ENCODE data around the gene CALN1.
"Not testable (repeated sequence)": the region's sequence is repeated elsewhere in the genome, so short reads cannot be mapped to it uniquely, and the experiment has no call there.

Gene CALN1

DNA sequence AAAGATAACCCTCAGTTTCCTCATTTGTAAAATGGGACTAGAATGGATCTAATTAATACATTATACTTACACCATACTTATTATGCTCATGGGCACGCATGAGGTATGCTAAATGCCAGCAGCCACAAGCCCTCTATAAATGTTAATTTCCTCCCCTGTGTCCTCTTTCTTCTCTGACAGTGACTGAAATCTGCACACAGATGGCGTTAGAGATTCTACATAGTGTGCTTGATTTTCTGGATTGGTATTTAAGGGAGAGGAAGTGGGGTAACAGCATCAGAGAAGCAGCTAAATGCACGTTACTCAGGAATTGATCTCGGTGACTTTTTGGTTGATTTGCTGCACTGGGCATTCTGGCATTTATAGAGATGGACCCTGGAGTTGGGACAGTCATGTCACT lies 568.5 kb downstream of the CALN1 start:
- no peaks in the 10 kb centered on the region for H3K36me3 ChIP-seq (ENCODE audit: insufficient read depth, low read length)
- no peak overlapping the region for H3K9ac ChIP-seq (ENCODE audit: low read depth, low read length)
- peaks cover 10% of the 10 kb centered on the region; the same call in 1 of the 2 replicates for H3K4me1 ChIP-seq (ENCODE audit: insufficient read depth, low read length)
- WGBS = 76% methylated on average over 4 of the region's 4 CpGs
- H3K4me3 ChIP-seq (ENCODE audit: low read length) = no peak overlapping the region
- H3K9me3 ChIP-seq (ENCODE audit: insufficient read depth, low read depth, low read length) = no peaks in the 10 kb centered on the region
- H3K27ac ChIP-seq (ENCODE audit: low read depth, low read length) = no peak overlapping the region
- no peaks in the 10 kb centered on the region for H3K27me3 ChIP-seq (ENCODE audit: insufficient read depth, low read length)

GRCh38 chr7:71842786-71843185 lies 569.4 kb downstream of the CALN1 start:
- Histone ChIP-seq H3K27ac (ENCODE audit: low read depth, low read length) (no peak overlapping the region), H3K27me3 (ENCODE audit: insufficient read depth, low read length) (no peaks in the 10 kb centered on the region), H3K9me3 (ENCODE audit: insufficient read depth, low read depth, low read length) (no peaks in the 10 kb centered on the region), H3K9ac (ENCODE audit: low read depth, low read length) (no peak overlapping the region), H3K4me3 (ENCODE audit: low read length) (no peak overlapping the region), H3K4me1 (ENCODE audit: insufficient read depth, low read length) (peaks cover 10% of the 10 kb centered on the region; the same call in 1 of the 2 replicates), H3K36me3 (ENCODE audit: insufficient read depth, low read length) (no peaks in the 10 kb centered on the region)
- 94% methylated on average over 2 of the region's 3 CpGs for WGBS

- Histone ChIP-seq H3K4me1 (ENCODE audit: insufficient read depth, low read length) (peaks cover 10% of the 10 kb centered on the region; the same call in 1 of the 2 replicates), H3K27ac (ENCODE audit: low read depth, low read length) (no peak overlapping the region), H3K9ac (ENCODE audit: low read depth, low read length) (no peak overlapping the region), H3K9me3 (ENCODE audit: insufficient read depth, low read depth, low read length) (no peaks in the 10 kb centered on the region), H3K27me3 (ENCODE audit: insufficient read depth, low read length) (no peaks in the 10 kb centered on the region), H3K4me3 (ENCODE audit: low read length) (no peak overlapping the region), H3K36me3 (ENCODE audit: insufficient read depth, low read length) (no peaks in the 10 kb centered on the region)
- WGBS = 72% methylated on average over 6 of the region's 6 CpGs
Measured at GRCh38 chr7:71842381-71842780, 569.8 kb downstream of the CALN1 start.

DNA sequence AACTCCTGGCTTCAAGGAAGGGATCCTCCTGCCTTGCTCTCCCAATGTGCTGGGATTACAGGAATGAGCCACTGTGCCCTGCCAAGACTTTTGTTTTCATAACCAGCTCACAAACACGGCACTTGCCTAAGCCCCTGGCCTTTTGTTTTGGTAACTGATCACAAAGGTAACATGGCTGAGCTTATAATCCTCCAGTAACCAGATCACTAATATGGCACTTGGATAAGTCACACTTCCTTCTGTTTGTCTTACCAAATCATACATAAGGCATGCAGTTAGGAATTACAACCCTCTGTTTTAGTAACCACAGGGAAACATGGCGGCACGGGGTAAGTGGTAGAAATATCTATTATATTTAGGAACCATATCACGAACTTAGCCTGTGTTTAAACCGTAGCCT lies 577.1 kb downstream of the CALN1 start:
- Histone ChIP-seq H3K9me3 (ENCODE audit: insufficient read depth, low read depth, low read length) (no peaks in the 10 kb centered on the region), H3K4me1 (ENCODE audit: insufficient read depth, low read length) (no peaks in the 10 kb centered on the region), H3K9ac (ENCODE audit: low read depth, low read length) (no peak overlapping the region), H3K27ac (ENCODE audit: low read depth, low read length) (no peak overlapping the region), H3K36me3 (ENCODE audit: insufficient read depth, low read length) (no peaks in the 10 kb centered on the region), H3K4me3 (ENCODE audit: low read length) (no peak overlapping the region), H3K27me3 (ENCODE audit: insufficient read depth, low read length) (no peaks in the 10 kb centered on the region)
- 91% methylated on average over 5 of the region's 5 CpGs for WGBS

- WGBS = 70% methylated on average over 3 of the region's 3 CpGs
- Histone ChIP-seq H3K9me3 (ENCODE audit: insufficient read depth, low read depth, low read length) (no peaks in the 10 kb centered on the region), H3K27ac (ENCODE audit: low read depth, low read length) (no peak overlapping the region), H3K9ac (ENCODE audit: low read depth, low read length) (no peak overlapping the region), H3K36me3 (ENCODE audit: insufficient read depth, low read length) (no peaks in the 10 kb centered on the region), H3K4me3 (ENCODE audit: low read length) (no peak overlapping the region), H3K27me3 (ENCODE audit: insufficient read depth, low read length) (no peaks in the 10 kb centered on the region), H3K4me1 (ENCODE audit: insufficient read depth, low read length) (peaks cover 7% of the 10 kb centered on the region; the same call in 1 of the 2 replicates)
Measured at GRCh38 chr7:71829515-71829914, 582.6 kb downstream of the CALN1 start.

DNA sequence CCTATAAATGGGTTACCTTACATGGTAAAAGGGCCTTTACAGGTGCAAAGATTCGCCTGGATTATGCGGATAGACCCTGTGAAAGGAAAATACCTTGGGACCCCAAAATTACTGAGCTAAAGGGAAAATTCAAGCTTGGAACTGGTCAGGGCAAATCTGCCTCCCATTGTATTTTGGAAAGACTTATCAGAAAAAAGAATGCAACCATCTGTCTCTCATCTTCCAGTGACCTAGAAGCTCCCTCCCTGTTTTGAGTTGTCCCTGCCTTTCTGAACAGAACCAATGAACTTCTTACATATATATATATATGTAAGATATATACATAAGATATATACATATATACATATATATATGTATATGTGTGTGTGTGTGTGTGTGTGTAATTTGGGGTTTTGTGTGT lies 583.8 kb downstream of the CALN1 start:
- Histone ChIP-seq H3K9ac (ENCODE audit: low read depth, low read length) (no peak overlapping the region), H3K27me3 (ENCODE audit: insufficient read depth, low read length) (no peaks in the 10 kb centered on the region), H3K4me3 (ENCODE audit: low read length) (no peak overlapping the region), H3K4me1 (ENCODE audit: insufficient read depth, low read length) (peaks cover 10% of the 10 kb centered on the region; the same call in 1 of the 2 replicates), H3K9me3 (ENCODE audit: insufficient read depth, low read depth, low read length) (no peaks in the 10 kb centered on the region), H3K36me3 (ENCODE audit: insufficient read depth, low read length) (no peaks in the 10 kb centered on the region), H3K27ac (ENCODE audit: low read depth, low read length) (no peak overlapping the region)
- 94% methylated on average over 2 of the region's 2 CpGs for WGBS

- 90% methylated on average over 3 of the region's 3 CpGs for WGBS
- Histone ChIP-seq H3K4me1 (ENCODE audit: insufficient read depth, low read length) (peaks cover 10% of the 10 kb centered on the region; the same call in 1 of the 2 replicates), H3K9me3 (ENCODE audit: insufficient read depth, low read depth, low read length) (no peaks in the 10 kb centered on the region), H3K27ac (ENCODE audit: low read depth, low read length) (no peak overlapping the region), H3K27me3 (ENCODE audit: insufficient read depth, low read length) (no peaks in the 10 kb centered on the region), H3K36me3 (ENCODE audit: insufficient read depth, low read length) (no peaks in the 10 kb centered on the region), H3K9ac (ENCODE audit: low read depth, low read length) (no peak overlapping the region), H3K4me3 (ENCODE audit: low read length) (no peak overlapping the region)
Measured at GRCh38 chr7:71826141-71826540, 586.0 kb downstream of the CALN1 start.

DNA sequence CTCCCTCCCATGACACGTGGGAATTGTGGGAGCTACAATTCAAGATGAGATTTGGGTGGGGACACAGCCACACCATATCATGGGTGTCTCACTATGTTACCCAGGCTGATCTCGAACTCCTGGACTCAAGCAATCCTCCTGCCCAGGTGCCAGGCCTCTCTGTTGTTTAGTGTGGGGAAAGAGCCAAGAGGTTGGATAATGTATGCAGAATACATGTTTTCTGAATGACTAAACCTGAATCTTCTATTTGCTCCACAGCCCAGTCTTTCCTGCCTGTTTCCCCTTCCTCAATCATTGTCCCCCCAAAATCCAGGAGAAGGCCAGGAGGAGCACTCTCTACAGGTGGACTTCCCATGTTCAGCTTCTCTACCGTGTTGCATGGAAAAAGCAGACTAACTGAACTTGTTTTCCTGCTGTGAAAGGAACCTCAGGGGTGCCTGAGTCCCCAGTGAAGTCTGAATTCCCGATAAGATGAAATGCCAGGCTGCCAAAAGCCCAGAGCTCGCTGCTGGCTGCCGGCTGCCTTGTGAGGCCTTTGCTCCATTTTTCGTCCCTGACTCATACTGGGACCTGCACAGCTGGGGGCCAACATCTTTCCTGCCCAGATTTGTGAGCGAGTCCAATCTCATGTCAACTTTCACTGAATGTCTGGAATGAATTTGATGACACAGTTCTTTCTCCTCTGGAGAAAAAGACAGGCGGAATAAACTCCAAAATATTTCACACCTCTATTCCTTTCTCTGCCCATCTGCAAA lies 588.0 kb downstream of the CALN1 start:
- H3K4me1 ChIP-seq (ENCODE audit: insufficient read depth, low read length) = peaks cover 4% of the 10 kb centered on the region; the same call in 1 of the 2 replicates
- H3K27me3 ChIP-seq (ENCODE audit: insufficient read depth, low read length) = no peaks in the 10 kb centered on the region
- WGBS = 64% methylated on average over 9 of the region's 9 CpGs
- H3K27ac ChIP-seq (ENCODE audit: low read depth, low read length) = no peak overlapping the region
- H3K36me3 ChIP-seq (ENCODE audit: insufficient read depth, low read length) = no peaks in the 10 kb centered on the region
- no peak overlapping the region for H3K4me3 ChIP-seq (ENCODE audit: low read length)
- no peak overlapping the region for H3K9ac ChIP-seq (ENCODE audit: low read depth, low read length)
- no peaks in the 10 kb centered on the region for H3K9me3 ChIP-seq (ENCODE audit: insufficient read depth, low read depth, low read length)

DNA sequence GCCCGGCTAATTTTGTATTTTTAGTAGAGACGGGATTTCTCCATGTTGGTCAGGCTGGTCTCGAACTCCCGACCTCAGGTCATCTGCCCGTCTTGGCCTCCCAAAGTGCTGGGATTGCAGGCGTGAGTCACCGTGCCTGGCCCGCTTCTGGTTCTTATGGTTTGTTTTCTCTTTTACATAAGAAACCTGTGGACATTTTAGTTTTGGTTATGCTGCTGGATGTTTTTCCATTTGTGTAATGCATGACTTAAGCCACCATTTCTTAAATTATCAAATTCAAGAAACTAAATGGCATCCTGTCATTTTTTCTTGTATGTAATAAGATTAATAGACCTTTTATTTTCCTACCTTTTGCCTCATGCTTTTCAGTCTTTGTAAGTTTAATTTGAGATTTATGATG lies 589.7 kb downstream of the CALN1 start:
- not testable (repeated sequence) for H3K36me3 ChIP-seq (ENCODE audit: insufficient read depth, low read length); H3K27me3 ChIP-seq (ENCODE audit: insufficient read depth, low read length); H3K4me1 ChIP-seq (ENCODE audit: insufficient read depth, low read length); H3K9me3 ChIP-seq (ENCODE audit: insufficient read depth, low read depth, low read length); H3K27ac ChIP-seq (ENCODE audit: low read depth, low read length); H3K4me3 ChIP-seq (ENCODE audit: low read length); H3K9ac ChIP-seq (ENCODE audit: low read depth, low read length)
- 93% methylated on average over 8 of the region's 8 CpGs for WGBS

GRCh38 chr7:71817916-71818315 lies 594.2 kb downstream of the CALN1 start:
- H3K9ac ChIP-seq (ENCODE audit: low read depth, low read length) = no peak overlapping the region
- H3K9me3 ChIP-seq (ENCODE audit: insufficient read depth, low read depth, low read length) = no peaks in the 10 kb centered on the region
- no peaks in the 10 kb centered on the region for H3K36me3 ChIP-seq (ENCODE audit: insufficient read depth, low read length)
- no peaks in the 10 kb centered on the region for H3K27me3 ChIP-seq (ENCODE audit: insufficient read depth, low read length)
- 92% methylated on average over 1 of the region's 1 CpG for WGBS
- no peak overlapping the region for H3K4me3 ChIP-seq (ENCODE audit: low read length)
- H3K27ac ChIP-seq (ENCODE audit: low read depth, low read length) = no peak overlapping the region
- no peaks in the 10 kb centered on the region for H3K4me1 ChIP-seq (ENCODE audit: insufficient read depth, low read length)

DNA sequence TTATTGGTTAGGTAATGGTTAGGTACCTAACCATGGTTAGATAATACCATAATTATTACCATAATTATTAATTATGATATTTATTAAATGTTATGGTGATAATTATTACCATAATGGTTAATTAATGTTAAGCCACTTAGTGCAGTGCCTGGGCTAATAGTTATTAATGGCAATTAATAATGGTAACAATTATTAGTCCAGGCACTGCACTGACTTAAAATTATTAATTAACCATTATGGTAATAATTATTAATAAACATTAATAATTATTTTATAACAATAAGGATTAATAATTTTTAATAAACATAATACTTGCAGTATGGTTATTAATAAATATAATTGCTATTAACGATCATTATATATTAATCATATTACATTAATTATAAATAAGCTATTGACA lies 604.0 kb downstream of the CALN1 start:
- Histone ChIP-seq H3K9ac (ENCODE audit: low read depth, low read length) (no peak overlapping the region), H3K27ac (ENCODE audit: low read depth, low read length) (no peak overlapping the region), H3K9me3 (ENCODE audit: insufficient read depth, low read depth, low read length) (peaks cover 5% of the 10 kb centered on the region; the same call in 1 of the 2 replicates), H3K27me3 (ENCODE audit: insufficient read depth, low read length) (no peaks in the 10 kb centered on the region), H3K4me1 (ENCODE audit: insufficient read depth, low read length) (no peaks in the 10 kb centered on the region), H3K4me3 (ENCODE audit: low read length) (no peak overlapping the region), H3K36me3 (ENCODE audit: insufficient read depth, low read length) (no peaks in the 10 kb centered on the region)
- no CpG with 5 or more reads among the region's 1 CpG for WGBS

DNA sequence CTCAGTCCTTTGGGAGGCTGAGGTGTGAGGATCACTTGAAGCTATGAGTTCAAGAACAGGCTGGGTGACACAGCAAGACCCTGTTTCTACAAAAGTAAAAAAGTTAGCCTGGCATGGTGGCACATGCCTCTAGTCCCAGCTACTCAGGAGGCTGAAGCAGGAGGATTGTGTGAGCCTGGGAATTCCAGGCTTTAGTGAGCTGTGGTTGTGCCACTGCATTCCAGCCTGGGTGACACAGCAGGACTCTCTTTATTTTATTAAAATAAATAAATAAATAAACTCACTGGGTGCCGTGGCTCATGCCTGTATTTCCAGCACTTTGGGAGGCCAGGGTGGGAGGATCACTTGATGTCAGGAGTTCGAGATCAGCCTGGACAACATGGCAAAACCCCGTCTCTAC lies 607.9 kb downstream of the CALN1 start:
- Histone ChIP-seq H3K9ac (ENCODE audit: low read depth, low read length) (no peak overlapping the region), H3K4me1 (ENCODE audit: insufficient read depth, low read length) (no peaks in the 10 kb centered on the region), H3K27ac (ENCODE audit: low read depth, low read length) (no peak overlapping the region), H3K36me3 (ENCODE audit: insufficient read depth, low read length) (no peaks in the 10 kb centered on the region), H3K27me3 (ENCODE audit: insufficient read depth, low read length) (no peaks in the 10 kb centered on the region), H3K9me3 (ENCODE audit: insufficient read depth, low read depth, low read length) (peaks cover 5% of the 10 kb centered on the region; the same call in 1 of the 2 replicates), H3K4me3 (ENCODE audit: low read length) (no peak overlapping the region)
- 88% methylated on average over 3 of the region's 3 CpGs for whole genome bisulfite sequencing

All from HUES64 (cell line).